Lung (tissue), 12 donors: ENCODE data around the gene PDZD4. TPM values are rescaled to one million over a fixed set of nuclear protein-coding genes. Genes with fewer than 3 reads are reported as not detected.

Experiments
- ATAC-seq: fragments of 200-7000 bp; cut with Tn5 transposase; one replicate; pipeline ENCODE4 v1.9.1; 2020; ENCODE audit warnings: moderate number of reproducible peaks; ENCODE audit not compliant: insufficient read depth, low FRiP score
- DNase-seq, 3 donors: peaks; one replicate each; pipeline ENCODE4 v3.0.0-alpha.2; 2013 to 2017
- H3K27ac ChIP-seq, 2 donors: one replicate each; pipeline ENCODE4 v1.5.1; 2013; ENCODE audit warnings: mild to moderate bottlenecking in 2 of 2, moderate library complexity in 2 of 2, control low read depth in 1 of 2, inconsistent platforms in 1 of 2, low read depth in 1 of 2, low read length in 1 of 2
- H3K27me3 ChIP-seq, 3 donors: one replicate each; pipeline ENCODE4 v1.5.1; 2013; ENCODE audit warnings: low read length in 2 of 3; ENCODE audit not compliant: control insufficient read depth in 3 of 3, insufficient read depth in 3 of 3
- H3K36me3 ChIP-seq, 4 donors: one replicate each; pipeline ENCODE4 v1.5.1; 2013; ENCODE audit warnings: low read length in 4 of 4, mild to moderate bottlenecking in 1 of 4, moderate library complexity in 1 of 4; ENCODE audit not compliant: control insufficient read depth in 4 of 4, insufficient read depth in 4 of 4
- H3K4me1 ChIP-seq, 5 donors: one replicate each; pipeline ENCODE4 v1.5.1; 2013; ENCODE audit warnings: low read length in 5 of 5, mild to moderate bottlenecking in 2 of 5, moderate library complexity in 1 of 5; ENCODE audit not compliant: control insufficient read depth in 5 of 5, insufficient read depth in 5 of 5
- H3K4me3 ChIP-seq: one replicate; pipeline ENCODE4 v1.5.1; 2013; ENCODE audit warnings: mild to moderate bottlenecking, control low read depth, moderate library complexity
- H3K9ac ChIP-seq, 2 donors: one replicate each; pipeline ENCODE4 v1.5.1; 2013; ENCODE audit warnings: low read length in 2 of 2, control low read depth in 1 of 2; ENCODE audit not compliant: insufficient read depth in 1 of 2
- H3K9me3 ChIP-seq, 4 donors: one replicate each; pipeline ENCODE4 v1.5.1; 2013; ENCODE audit warnings: low read length in 3 of 4, mild to moderate bottlenecking in 1 of 4, moderate library complexity in 1 of 4; ENCODE audit not compliant: control insufficient read depth in 4 of 4, insufficient read depth in 3 of 4
- CTCF ChIP-seq: IDR thresholded peaks from 2 replicates; pipeline ENCODE4 v1.5.1; 2012; ENCODE audit warnings: mild to moderate bottlenecking; ENCODE audit errors: control extremely low read depth, extremely low read depth
- WGBS, 2 donors: extraction: QIAGEN DNeasy Blood & Tissue Kit; methylation state at CpG; one replicate each; pipeline ENCODE4 v1.1.7; 2013; 5-methylcytosine and 5-hydroxymethylcytosine counted together
- polyA plus RNA-seq, 2 donors: library from polyadenylated mRNA; stranded (reverse); fragments of 200-250 nt; gene quantifications; one replicate each; pipeline ENCODE4 v1.2.1, GENCODE V29; 2013
- total RNA-seq, 2 donors: library from RNA; depleted of rRNA in 1 of 2; stranded (reverse); fragments of >200 nt in 1 of 2; gene quantifications; one replicate each; pipeline ENCODE4 v1.2.1, GENCODE V29; 2014 to 2021
- donor health status: control.
- donor health status: control.
- donor health status: Bipolar disorder and iron deficiency.
- donor health status: healthy.
- donor health status: DM: yes; HTN: yes; CAD: no.

Gene PDZD4
- total and polyA plus RNA-seq, 4 donors = 2.3 to 8.1 (median 3.8) TPM

DNA sequence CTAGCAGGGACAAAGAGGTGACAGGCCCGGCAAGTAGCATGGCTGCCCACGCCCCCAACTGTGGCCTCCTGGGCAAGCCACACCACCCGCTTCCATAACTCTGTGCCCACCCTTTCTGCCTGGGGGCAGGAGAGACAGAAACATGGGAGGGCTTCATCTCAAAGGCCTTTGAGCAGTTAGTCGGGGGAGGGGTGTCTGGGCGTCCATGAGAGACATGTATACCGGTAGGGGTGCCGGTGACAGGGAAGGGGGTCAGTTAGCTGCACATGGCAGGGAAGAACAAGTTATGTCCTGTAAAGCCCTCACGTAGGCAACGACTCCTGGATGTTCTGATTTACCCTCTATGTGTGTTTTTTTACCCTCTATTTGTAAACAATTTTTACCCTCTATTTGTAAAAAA lies 9.3 kb downstream of the PDZD4 start:
- no peak for DNase-seq
- no peak for TF ChIP-seq CTCF
- ATAC-seq = no peak
- Histone ChIP-seq H3K27me3 (peaks cover 0 to 4% (median 0%) of the 10 kb centered on the region in 3 donors), H3K9me3 (no peaks in the 10 kb centered on the region), H3K9ac (no peak overlapping the region), H3K4me1 (peaks cover 0 to 4% (median 0%) of the 10 kb centered on the region in 5 donors), H3K27ac (no peak overlapping the region), H3K36me3 (no peaks in the 10 kb centered on the region), H3K4me3 (no peak overlapping the region)
- 87 to 96% methylated on average over 7 to 9 of the region's 9 CpGs for WGBS, 2 donors

- Histone ChIP-seq H3K27me3 (peaks cover 0 to 3% (median 0%) of the 10 kb centered on the region in 3 donors), H3K9ac (no peak overlapping the region), H3K9me3 (no peaks in the 10 kb centered on the region), H3K4me3 (no peak overlapping the region), H3K27ac (no peak overlapping the region), H3K36me3 (no peaks in the 10 kb centered on the region), H3K4me1 (peaks cover 0 to 4% (median 0%) of the 10 kb centered on the region in 5 donors)
- ATAC-seq (no peak), DNase-seq (no peak)
- 81 to 84% methylated on average over 7 of the region's 7 CpGs for WGBS, 2 donors
- TF ChIP-seq CTCF = no peak
These were observed 9.7 kb downstream of the PDZD4 start for GRCh38 chrX:153820601-153821000.

DNA sequence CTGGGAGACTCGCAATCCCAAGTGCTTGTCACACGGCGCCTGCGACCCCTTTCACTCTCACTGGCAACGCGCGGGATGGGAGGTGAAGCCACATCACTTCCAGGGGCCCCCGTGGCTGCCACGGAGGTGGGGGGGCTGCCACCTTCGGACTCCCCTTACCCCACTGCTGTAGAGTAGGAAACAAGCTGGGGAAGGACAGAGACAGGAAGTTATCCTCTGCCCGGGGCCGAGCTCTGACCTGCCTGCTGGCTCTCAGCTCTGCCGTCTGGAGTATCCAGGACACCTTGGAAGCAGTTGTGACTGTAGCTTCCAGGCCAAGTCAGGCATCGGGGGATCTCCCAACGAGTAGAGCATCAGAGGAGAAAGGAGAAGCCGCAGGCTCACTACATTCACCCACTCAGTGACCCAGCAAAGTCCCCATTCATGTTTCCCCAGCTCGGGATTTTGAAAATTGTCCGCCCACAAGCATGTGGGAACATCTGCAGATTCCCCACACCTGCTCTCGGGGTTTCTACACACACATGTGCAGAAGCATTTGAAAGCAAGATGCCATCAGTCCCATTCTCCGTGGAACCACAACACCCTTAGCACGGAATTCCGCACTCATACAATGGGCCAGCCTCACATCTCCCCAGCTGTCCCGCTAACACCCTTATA lies 10.8 kb downstream of the PDZD4 start:
- Histone ChIP-seq H3K9me3 (no peaks in the 10 kb centered on the region), H3K27me3 (no peaks in the 10 kb centered on the region), H3K4me1 (peaks cover 0 to 4% (median 0%) of the 10 kb centered on the region in 5 donors), H3K9ac (peak overlapping the region; percentile 7 to 25), H3K36me3 (no peaks in the 10 kb centered on the region), H3K4me3 (no peak overlapping the region), H3K27ac (no peak overlapping the region)
- TF ChIP-seq CTCF = no peak
- DNase-seq = peak in 2 of 3 donors; percentile 29 to 48
- ATAC-seq = no peak
- 45 to 49% methylated on average over 15 to 23 of the region's 23 CpGs for WGBS, 2 donors
